HG03064 (cell line): ENCODE measurements around the gene CNGA4.

ENCODE experiments used
- ATAC-seq: cut with Tn5 transposase; IDR thresholded peaks from one replicate; pipeline ENCODE4 v1.9.1; 2021; ENCODE audit warnings: low read depth; ENCODE audit not compliant: unreplicated experiment

Gene CNGA4, protein sequence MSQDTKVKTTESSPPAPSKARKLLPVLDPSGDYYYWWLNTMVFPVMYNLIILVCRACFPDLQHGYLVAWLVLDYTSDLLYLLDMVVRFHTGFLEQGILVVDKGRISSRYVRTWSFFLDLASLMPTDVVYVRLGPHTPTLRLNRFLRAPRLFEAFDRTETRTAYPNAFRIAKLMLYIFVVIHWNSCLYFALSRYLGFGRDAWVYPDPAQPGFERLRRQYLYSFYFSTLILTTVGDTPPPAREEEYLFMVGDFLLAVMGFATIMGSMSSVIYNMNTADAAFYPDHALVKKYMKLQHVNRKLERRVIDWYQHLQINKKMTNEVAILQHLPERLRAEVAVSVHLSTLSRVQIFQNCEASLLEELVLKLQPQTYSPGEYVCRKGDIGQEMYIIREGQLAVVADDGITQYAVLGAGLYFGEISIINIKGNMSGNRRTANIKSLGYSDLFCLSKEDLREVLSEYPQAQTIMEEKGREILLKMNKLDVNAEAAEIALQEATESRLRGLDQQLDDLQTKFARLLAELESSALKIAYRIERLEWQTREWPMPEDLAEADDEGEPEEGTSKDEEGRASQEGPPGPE

DNA sequence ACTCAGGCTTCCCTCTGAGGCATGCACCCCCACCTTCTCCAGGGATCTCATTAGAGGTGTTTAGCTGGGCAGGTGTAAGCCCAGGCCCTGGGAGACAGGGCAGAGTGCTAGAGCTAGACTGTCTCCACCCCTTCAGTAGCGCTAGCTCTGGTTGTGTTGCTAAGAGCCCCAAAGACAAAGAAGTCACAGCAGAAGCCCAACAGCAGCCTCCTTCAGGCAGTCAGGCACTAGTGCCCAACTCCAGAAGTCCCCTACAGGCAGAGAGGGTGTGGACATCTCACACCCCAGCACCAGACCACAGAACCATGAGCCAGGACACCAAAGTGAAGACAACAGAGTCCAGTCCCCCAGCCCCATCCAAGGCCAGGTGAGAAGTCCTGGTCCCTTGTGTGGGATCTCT lies at the start of gene CNGA4:
CNGA4 (plus strand) TSS at position 188 of the 400 bp plus-strand sequence; CDS start at position 306, 118 bp downstream.
- no peak for ATAC-seq

DNA sequence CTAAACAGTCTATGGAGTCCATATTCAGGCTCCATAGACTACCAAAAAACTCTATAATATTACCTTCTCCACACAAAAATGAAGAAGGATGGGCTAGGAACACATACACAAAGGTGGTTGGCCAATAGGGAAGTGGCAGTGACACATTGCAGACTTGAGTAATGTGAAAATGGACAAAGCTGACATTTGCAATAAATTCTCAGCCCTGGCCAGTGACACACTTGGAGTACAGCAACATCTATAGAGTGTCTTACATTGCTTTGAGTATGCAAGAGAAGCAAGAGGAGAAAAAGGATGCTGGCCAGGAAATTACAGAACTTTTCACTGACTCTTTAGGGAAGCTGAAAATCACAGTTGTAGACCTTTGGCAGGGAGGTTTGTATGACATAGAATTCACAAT lies 47.1 kb upstream of the CNGA4 start:
- ATAC-seq, result no peak

DNA sequence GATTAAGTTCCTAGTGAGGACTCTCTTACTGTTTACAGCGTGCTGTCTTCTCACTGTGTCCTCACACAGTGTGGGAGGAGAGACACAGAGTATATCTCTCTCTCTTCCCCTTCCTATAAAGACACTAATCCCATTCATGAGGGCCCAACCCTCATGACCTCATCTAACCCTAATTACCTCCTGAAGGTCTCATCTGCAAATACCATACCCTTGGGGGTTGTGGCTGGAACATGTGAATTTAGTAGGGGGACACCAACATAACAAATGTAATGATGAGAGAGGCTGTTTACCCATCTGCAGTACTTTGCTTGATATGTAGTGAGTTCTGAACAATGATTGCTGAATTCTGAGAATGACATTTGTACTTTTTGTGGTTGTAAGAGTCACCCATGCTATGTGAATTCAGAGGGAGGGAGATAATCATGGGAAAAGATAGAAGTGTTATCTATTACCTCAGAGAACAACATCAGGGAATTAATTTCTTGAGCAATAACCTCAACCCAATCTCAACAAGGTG lies 44.8 kb upstream of the CNGA4 start:
- ATAC-seq, result no peak

DNA sequence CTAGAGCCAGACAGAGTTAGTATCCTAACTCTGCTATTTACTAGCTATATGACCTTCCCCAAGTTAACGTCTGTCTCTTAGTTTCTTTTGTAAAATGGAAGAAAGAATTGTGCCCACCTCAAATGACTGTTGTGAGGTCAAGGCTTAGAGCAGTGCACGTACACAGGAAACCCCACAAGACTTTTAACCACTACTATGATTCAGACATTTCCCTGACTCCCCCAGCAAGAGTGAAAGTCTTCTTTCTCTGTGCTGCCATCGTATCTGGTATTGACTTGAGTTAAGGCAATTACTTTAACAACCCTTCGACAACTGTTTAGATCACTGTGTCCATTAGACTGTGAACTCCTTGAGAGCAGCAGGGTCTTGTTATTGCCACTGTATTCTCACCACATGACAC lies 42.5 kb upstream of the CNGA4 start:
- no peak for ATAC-seq

DNA sequence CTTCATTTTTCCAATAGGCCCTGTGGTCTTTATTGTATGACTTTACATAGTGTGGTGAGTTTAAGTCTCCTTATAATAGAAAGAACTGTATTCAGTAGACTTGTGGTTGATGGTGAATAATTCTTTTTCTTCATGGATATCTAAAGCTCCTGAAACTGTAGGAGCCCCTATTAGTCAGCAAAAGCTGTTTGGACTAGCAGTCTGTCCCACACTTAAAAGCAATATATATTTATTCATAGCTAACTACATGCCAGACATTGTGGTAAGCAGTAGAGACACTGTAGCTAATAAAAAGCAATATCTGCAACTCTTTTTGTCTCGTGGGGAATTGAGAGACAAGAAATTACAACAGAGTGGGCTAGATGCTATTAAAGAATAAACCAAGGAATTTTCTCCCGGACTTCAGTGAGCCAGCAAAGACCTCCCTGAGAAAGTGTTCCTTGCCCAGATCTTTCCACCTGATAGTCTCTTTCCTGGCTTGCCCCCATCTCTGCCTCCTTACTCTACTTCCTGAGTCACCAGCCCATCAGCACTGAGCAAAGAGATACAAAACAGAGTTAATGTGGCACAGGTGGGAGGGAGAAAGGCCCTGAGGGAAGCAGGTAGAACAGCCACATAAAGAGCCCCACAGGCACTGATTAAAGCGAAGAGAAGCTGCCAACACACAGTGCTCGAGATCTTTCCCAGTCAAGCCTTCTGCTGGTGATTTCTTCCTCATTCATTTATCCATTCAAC lies 41.3 kb upstream of the CNGA4 start:
- ATAC-seq, result no peak

DNA sequence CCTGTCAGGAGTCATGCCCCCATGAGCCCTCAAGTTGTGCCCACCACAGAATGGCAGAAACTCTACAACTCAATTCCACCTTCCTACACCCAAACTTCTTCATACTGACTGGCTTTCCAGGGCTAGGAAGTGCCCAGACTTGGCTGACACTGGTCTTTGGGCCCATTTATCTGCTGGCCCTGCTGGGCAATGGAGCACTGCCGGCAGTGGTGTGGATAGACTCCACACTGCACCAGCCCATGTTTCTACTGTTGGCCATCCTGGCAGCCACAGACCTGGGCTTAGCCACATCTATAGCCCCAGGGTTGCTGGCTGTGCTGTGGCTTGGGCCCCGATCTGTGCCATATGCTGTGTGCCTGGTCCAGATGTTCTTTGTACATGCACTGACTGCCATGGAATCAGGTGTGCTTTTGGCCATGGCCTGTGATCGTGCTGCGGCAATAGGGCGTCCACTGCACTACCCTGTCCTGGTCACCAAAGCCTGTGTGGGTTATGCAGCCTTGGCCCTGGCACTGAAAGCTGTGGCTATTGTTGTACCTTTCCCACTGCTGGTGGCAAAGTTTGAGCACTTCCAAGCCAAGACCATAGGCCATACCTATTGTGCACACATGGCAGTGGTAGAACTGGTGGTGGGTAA lies 39.6 kb upstream of the CNGA4 start, which contains the start of gene OR52W1:
OR52W1 (plus strand) TSS at position 51 of the 637 bp plus-strand sequence; CDS start at position 51, 0 bp downstream.
- ATAC-seq, result no peak

DNA sequence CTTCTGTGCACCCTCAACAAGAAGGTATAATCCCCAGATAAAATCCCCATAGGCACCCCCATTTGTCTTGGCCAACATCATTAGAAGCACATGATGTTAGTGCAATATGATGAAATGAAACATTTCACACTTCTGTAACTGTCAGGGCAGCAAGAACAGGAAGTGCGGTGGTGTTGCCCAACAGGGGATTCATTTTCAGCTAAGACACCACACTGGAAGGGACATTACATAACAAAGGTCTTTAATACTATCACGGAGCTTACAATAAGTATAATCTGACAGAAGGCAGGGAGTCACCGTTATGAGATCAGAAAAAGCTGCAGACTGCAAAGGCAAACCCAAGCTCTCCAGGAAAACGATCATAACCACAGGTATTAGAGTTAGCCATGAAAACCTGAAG lies 37.9 kb upstream of the CNGA4 start:
- ATAC-seq, result no peak

DNA sequence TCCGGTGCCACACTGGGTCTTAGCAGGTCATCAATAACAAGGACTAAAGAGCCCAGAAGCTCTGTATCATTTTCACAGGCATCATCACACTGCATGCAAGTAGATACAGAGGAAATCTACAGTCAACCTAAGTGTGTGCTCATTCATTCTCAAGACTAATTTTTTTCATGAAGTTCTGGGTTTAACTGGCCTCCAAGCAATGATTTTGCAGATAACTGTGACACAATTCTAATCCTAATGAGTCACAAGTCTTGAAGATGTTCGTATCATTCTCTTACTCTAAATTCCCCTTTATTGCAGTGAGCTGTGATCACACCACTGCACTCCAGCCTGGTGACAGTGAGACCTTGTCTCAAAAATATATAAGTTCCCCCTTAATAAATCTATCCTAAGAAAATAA lies 37.4 kb upstream of the CNGA4 start:
- no peak for ATAC-seq

DNA sequence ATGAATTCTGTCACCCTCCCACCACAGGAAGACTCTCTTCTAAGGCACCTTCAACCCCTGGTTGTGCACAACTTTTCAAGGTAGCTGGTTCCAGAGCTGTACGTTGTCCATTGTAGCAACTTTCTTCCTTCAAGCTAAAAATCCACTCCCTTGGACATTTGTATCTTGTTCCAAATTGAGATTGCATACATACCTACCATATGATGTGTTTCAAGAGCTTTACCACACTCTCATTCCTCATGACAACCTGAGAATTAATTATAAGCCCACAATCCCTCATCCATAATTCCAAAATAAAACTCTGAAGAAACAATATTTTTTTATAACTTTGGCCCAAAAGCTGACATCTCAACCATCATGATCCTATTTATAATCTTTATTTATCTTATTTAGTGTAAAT lies 36.8 kb upstream of the CNGA4 start:
- ATAC-seq, result no peak

DNA sequence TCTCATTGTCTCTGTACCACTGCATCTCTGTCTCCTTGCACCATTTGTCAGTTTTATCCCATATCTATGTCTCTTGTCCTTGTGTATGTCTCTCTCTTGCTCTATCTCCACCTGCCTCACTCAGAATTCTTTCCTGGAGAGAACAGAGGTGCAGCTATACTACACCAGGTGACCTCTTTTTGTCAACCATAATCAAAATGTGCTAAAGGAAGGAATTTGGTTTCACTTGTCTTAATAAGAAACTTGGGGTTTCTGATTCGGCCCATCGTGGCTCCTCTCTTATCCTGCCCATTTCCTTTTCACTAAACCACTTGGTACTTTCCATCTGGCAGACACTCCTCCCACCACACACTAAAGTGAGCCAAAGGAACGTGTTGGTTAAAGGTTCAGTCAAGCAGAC lies 35.6 kb upstream of the CNGA4 start:
- peak; percentile 77 for ATAC-seq

DNA sequence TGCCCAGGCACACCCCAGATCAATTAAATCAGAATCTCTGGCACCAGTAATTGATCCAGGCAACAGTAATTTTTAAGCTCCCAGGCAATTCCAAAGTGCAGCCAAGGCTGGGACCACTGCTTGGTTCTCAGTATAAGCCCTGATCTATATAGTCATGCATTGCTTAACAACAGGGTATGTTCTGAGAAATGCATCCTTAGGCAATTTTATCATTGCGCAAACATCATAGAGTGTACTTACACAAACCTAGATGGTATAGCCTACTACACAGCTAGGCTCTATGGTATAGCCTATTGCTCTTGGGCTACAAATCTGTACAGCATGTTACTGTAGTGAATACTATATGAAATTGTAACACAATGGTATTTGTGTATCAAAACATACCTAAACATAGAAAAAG lies 34.2 kb upstream of the CNGA4 start:
- no peak for ATAC-seq

DNA sequence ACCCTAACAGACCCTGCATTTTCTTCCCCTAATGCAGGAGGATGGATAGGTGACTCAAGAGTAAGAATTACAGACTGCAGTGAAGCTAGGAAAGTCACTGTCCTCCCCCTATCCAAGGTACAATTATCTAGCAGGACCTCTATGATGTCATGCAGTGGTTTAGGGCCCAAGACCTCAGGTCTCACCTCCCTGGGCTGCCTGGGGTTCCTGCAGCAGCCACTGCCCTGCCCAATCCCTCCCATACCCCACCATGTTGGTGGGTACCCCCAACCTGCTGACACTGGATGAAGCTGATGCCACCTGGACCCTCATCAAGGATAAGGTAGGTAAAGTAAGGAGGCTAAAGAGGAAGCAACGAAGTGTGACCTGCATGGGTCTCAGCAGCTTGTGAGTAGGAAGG lies 33.5 kb upstream of the CNGA4 start, which contains the start of gene C11orf42:
C11orf42 (plus strand) TSS at position 192 of the 400 bp plus-strand sequence; CDS start at position 251, 59 bp downstream.
- no peak for ATAC-seq

DNA sequence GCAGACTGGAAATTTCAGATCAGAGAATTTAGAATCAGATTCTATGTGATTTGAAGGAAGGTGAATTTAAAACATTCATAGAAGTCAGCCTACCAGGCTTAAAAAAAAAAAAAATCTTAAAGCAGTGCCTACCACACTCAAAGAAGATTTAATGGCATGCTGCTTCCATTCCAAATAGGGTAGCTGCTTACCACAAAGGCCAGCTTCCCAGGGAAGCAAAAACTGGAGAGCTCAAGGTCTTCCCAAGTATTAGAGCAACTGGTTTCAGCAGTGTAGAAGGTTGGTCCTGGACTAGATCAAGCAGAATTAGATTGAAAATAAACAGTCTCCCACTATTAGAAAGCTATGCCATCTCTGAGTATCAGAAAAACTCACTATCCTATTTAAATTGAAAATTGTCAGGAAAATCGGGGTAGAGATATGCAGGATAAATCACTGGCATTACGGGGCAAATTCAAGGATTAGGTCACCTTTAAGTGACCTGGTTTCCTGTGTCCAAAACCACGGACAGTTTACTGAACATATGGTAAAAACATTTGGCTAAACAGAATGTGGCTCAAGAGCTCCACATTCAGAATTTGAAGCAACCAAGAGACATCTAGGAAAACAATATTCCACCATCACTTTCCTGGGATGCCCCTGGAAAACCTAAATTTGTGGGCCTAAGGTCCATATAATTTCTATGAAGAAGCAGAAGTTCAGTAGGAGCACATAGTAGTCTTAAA lies 32.3 kb upstream of the CNGA4 start:
- no peak for ATAC-seq

DNA sequence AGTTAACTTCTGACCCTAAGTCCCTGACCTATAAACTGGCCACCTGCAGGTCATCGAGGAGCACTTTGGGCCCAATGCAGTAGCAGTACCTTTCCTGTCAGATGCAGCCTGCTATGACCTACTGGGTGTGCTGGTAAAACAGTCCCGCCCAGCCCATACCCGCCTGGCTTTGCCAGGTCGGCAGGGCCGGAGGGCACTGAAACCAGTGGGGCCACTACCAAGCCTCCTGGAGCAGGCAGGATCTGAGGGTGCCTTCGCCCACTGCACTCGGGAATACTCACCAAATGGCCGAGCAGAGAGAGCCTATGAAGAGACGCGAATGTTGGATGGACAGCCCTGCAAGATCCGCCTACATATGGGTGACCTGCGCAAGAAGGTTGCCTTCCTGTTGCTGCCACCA lies 29.1 kb upstream of the CNGA4 start:
- ATAC-seq, result no peak

DNA sequence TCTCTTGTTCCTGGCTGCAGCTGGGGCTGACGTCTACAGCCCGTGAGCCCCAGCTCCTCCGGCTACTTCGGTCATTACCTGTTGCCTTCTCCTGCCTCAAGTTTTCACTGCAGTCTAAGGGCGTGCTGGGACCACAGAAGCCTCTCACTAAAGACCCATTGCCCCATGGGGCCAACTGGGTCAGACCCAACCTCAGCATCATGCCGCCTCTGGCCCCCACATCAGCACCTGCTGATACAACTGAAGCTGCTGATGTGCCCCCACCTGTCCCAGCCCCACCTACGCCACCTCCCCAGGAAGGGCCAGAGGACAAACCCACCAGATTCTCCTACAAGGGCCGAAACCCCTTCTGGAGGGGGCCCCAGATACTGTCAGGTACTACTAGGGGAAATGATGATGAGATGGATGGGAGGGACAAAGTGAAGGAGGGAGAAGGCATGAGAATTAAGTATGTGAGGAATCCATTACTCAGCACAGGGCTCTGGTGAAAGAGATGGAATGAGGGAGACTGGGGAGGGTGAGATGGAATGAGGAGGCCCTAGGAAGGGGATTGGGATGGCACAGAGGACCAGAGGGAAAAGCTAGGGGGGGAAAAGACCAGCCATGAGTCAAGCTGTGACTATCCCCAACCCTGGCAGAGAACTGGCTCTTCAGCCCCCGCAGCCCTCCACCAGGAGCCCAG lies 28.5 kb upstream of the CNGA4 start:
- ATAC-seq, result no peak

DNA sequence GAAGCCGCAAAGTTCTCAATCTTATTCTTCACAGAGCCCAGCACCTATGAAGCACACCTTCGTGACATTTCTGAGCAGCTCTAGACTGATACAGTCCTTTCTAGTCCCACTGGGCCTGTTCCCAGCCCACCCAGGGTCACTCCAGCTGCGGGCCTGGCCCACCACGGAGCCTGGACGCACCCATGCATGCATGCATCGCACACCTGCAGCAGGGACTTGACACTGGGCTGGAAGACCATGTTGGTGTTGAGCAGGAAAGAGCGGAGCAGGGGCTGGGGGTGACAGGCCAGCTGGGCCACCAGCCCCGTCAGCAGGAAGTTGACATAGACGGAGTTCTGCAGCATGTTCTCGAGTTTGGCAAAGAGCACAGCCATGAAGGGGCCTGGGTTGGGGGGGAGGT lies 24.4 kb upstream of the CNGA4 start:
- no peak for ATAC-seq

DNA sequence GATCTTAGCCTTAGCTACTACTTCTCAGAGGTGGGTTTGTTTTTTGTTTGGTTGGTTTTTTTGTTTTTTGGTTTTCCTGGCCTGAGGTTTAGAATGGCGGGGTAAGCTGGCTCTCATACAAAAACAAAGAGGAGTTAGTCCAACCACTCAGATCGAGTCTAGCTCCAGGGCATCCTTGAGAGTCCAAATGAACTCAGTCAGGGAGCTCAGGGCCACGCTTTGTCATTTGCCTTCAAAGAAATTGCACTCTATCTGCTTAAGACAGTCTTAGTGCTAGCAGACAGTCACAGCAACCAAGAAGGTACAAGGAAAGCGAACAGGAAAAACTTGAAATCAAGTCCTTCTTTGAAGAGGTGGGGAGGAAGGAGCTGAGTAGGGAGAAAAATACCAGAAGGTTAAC lies 22.4 kb upstream of the CNGA4 start:
- no peak for ATAC-seq

DNA sequence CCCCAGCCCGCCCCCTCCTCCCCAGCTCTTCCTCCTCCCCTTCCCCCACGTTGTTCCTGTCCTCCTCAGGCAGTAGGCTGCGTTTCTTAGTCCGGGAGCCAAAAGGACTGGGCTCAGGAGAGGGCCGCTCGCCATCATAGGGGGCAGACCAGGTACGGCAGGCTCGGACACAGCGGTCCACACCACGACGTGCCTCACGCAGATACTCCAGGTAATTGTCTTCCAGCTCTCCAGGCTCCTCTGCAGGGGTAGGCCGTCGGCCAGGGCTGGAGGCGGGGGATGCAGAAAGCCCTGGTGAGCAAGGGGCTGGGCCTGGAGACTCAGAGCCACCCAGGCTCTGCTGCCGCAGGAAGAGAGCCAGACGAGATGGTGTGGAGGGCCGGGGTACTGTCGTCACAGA lies 21.2 kb upstream of the CNGA4 start:
- no peak for ATAC-seq

DNA sequence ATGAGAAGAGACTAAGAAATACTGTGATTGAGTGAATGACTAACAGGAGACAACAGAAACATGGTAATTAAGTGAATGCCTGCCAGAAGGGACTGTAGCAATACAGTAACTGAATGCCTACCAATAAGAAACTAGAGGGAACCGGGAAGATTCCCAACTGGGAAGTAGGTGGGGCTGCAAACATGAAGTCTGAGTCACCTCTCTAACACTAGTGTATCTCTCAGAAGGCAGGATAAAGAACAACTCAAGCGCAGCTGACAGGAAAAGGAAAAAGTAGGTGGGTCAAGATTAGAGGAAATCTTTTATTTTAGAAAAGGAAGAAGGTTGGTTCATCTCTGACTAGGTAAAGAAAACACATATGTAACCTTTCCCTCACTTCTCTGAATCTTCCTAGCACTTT lies 19.5 kb upstream of the CNGA4 start:
- no peak for ATAC-seq

DNA sequence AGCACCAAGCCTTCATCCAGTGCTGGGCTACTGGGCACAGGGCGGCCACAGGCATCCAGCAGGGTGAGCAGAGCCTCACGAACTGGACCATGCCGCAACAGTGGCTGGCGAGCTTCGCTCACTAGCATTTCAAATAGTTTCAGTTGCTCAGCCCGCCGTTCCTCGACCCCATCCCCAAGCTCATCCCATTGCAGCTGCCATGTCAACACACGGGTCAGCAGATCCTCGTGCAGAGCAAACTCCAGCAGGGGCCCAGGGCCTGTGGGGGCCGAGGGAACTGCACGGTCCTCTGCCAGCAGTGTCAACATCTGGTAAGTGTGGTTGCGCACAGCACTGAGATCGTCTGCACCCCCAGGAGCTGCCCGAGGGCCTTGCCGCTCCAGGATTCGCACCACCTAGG lies 15.0 kb upstream of the CNGA4 start:
- ATAC-seq, result no peak
